GM21717 (cell line): ENCODE results near the gene CAPN3.
A peak's percentile ranks its signal among the peaks of the same experiment; 100 is the strongest.

Experiments used
- ATAC-seq: cut with Tn5 transposase; IDR thresholded peaks from one replicate; pipeline ENCODE4 v1.9.1; 2021; ENCODE audit warnings: mild to moderate bottlenecking, moderate library complexity; ENCODE audit not compliant: unreplicated experiment

The CAPN3 gene

DNA sequence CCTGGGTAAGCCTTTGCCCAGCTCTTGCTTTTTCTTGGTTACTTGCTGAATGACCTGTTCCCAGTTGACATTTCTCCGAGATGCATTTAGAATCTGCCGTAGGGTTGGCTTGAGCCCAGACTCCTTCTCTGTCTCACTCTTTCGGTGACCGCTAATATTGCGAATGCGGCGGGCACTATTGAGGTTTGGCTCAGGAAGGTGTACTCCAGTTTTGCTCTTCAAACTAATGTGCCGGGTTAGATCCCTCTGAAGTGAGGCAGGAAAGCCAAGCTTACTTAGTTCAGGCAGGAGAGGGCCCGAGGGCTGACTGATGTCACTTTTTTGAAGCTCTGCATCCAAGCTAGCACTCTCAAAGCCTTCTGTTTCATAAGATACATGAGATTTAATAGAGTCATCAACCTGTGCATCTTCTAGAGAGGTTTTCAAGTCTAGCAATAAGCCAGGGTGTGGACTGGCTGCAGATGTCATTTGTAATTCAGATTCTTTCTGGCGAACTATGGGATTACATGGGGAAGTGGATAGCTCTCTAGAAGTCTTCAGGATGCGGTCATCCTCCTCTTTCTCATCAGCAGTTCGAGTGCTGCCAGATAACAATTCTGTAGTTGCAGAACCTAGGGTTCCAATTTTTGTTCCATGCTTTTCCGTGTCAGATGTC lies 90.6 kb downstream of the CAPN3 start:
- no peak for ATAC-seq

GRCh38 chr15:42450425-42450790 lies 91.1 kb downstream of the CAPN3 start:
- no peak for ATAC-seq

GRCh38 chr15:42453826-42454225 lies 94.5 kb downstream of the CAPN3 start:
- no peak for ATAC-seq

DNA sequence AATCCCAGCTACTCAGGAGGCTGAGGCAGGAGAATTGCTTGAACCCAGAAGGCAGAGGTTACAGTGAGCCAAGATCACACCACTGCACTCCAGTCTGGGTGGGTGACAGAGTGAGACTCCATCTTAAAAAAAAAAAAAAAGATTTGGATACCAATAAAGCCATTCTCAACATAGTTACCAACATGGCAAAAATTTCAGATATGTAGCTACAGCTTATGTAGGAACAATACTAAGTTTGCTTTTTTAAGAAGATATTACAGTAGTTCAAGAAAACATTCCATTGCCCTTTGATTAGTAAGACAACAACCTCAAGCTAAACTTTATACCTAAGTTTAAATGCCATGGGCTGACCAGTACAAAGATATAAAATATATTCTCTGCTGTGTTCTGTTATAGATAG lies 97.2 kb downstream of the CAPN3 start:
- no peak for ATAC-seq

DNA sequence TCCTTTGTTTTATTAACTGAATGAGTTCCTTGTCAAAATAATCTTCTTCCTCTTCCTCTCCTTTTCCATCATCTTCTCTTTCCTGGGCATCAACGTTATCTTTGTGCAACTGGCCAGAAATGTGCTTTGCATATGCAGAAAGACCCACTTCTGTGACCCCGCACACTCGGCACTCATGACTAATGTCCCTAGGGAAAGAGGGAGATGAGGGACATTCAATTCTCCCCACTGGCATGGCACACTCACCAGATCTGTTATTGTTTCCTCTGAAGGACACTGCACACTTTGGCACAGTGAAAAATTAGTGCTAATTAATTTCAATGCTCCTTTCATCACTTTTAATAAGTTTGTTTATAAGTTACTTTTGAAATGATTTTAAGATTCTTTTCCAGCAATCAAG lies 97.7 kb downstream of the CAPN3 start:
- no peak for ATAC-seq

DNA sequence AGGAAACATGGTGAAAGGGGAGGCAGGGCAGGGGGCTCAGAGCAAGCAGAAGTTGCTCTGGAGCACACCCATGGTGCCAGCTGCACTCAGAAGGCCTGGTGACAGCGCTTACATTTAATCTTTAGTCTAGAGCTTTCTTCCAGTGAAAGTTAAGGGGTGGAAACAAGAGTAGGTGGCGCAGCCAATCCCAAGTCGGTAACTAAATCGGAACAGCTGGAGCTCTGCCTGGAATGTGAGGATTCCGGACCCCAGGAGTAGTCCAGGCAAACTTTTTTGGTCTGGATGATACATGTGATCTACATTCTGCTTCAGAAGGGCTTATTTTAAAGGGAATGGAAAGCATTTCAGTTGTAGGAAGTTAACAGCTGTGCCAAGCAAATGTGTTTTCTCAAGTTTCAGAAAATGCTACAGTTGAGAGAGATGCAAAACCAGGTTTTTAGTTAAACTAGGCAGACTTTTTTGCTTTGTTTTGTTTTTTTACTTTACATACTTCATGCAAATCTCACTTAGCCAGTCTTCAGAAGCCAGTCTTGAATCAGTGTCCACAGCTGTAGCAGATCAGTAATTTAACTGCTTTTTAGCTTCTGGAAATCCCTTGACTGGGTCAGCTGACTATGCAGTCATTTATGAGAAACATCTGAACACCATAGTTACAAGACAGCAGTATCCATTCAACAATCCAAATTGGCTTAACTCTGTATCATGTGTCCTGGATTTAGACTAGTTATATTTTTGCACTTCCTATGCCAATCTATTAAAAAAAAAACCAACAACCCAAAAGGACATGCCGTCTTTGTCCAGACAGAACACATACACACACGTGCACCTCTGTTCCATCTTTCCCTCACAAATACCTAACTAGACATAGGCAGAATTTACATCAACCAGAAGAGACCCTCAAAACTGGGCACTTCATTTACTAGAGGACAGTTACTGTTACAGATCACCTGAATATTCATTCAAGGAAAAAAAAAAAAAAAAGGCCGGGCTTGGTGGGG lies 98.4 kb downstream of the CAPN3 start:
- ATAC-seq: peak; percentile 77

- no peak for ATAC-seq
Observed at GRCh38 chr15:42461261-42461660, 102.0 kb downstream of the CAPN3 start.
